ENCODE results near the gene SIGLEC15. TPM values are rescaled to one million over a fixed set of nuclear protein-coding genes. Genes with fewer than 3 reads are reported as not detected.

SIGLEC15 gene, protein sequence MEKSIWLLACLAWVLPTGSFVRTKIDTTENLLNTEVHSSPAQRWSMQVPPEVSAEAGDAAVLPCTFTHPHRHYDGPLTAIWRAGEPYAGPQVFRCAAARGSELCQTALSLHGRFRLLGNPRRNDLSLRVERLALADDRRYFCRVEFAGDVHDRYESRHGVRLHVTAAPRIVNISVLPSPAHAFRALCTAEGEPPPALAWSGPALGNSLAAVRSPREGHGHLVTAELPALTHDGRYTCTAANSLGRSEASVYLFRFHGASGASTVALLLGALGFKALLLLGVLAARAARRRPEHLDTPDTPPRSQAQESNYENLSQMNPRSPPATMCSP
- 0.17 TPM for polyA plus RNA-seq (2013, experiment 1 of 2)
- 0.21 TPM for polyA plus RNA-seq (2013, experiment 2 of 2)

DNA sequence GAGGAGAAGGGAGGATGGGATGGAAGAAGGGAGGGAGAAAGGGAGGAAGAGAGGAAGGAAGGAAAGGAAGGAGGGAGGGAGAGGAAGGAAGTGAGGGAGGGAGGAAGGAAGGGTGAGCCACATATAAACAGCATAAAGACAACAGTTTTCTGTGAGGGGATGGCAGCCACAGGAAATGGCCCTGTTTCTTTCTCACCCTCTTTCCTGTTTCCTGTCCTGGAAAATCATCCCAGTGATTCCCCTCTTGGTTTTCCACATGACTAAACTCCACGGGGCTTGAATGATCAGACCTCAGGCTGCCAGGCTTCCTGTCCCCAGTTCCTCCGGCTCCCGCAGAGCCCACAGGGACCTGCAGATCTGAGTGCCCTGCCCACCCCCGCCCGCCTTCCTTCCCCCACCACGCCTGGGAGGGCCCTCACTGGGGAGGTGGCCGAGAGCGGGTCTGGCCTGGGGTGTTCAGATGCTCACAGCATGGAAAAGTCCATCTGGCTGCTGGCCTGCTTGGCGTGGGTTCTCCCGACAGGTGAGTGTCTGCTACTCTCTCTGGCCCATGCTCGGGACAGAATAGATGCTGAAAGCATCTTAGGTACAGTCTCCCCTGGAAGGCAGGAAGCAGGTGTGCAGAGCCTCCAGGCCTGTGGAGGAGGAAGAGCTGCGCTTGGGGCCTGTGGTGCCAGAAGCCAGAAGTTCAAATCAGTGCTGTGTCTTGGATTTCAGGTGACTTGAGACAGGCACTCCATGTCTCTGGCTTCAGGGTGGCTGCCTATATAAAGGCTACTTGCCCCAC lies at the start of gene SIGLEC15:
Gene SIGLEC15 (plus strand): TSS at position 418 of the 787 bp plus-strand sequence. CDS start 54 bp downstream, at position 472.
- DNase-seq, result no peak
- no CpG with 5 or more reads among the region's 12 CpGs for WGBS (ENCODE audit: extremely low coverage, insufficient coverage, low lambda C conversion rate)
- Histone ChIP-seq H4K5ac (ENCODE audit: low read length) (no peak within 1 kb of the TSS), H2BK120ac (ENCODE audit: low read depth, low read length) (no peak within 1 kb of the TSS), H3K36me3 (ENCODE audit: control insufficient read depth, insufficient read depth, low read length) (no peaks in the 10 kb centered on the region), H3K4ac (ENCODE audit: low read depth, low read length) (no peak within 1 kb of the TSS), H3K79me2 (ENCODE audit: control insufficient read depth, insufficient read depth, low read length) (no peaks in the 10 kb centered on the region), H3K4me3 (ENCODE audit: low read length) (no peak within 1 kb of the TSS), H3K9ac (ENCODE audit: low read length) (no peak within 1 kb of the TSS), H3K4me2 (ENCODE audit: low read length) (no peak within 1 kb of the TSS), H3K23ac (ENCODE audit: low read length) (no peak within 1 kb of the TSS), H3K56ac (ENCODE audit: low read length) (no peak within 1 kb of the TSS), H3K4me1 (ENCODE audit: control insufficient read depth, low read depth, low read length) (peaks cover 4% of the 10 kb centered on the region), H3K27me3 (ENCODE audit: insufficient read depth, low read length, poor library complexity) (no peaks in the 10 kb centered on the region), H2BK5ac (ENCODE audit: low read length) (no peak within 1 kb of the TSS), H2BK15ac (replicated peaks; ENCODE audit: low read depth) (no peak within 1 kb of the TSS), H3K18ac (ENCODE audit: low read length) (no peak within 1 kb of the TSS), H4K8ac (ENCODE audit: low read depth, low read length) (no peak within 1 kb of the TSS), H3K27ac (ENCODE audit: low read depth, low read length) (no peak within 1 kb of the TSS), H3K79me1 (ENCODE audit: low read length) (no peaks in the 10 kb centered on the region), H2AK5ac (ENCODE audit: low read length) (no peak within 1 kb of the TSS)

DNA sequence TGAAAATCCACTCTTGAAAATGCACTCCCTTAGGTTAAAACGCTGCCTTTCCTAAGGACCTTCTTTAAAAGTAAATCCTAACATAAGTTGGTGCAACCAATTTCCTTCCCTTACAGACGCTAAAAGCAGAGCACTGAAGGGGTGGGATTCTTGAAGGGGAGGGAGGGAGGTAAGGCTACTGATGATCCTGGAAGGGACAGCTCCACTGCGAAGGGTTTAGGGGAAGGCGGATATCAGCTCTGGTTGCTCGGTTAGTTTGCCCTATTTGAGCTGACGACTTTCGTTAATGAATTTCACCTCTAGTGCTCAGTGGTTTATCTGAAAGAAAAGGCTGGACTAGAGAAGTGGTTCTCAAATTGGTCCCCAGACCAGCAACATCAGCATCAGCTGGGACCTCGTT lies 49.7 kb upstream of the SIGLEC15 start:
- Histone ChIP-seq H3K79me1 (ENCODE audit: low read length) (no peaks in the 10 kb centered on the region), H3K4me2 (ENCODE audit: low read length) (peak overlapping the region; percentile 65), H4K5ac (ENCODE audit: low read length) (no peak overlapping the region), H3K36me3 (ENCODE audit: control insufficient read depth, insufficient read depth, low read length) (no peaks in the 10 kb centered on the region), H2BK5ac (ENCODE audit: low read length) (no peak overlapping the region), H3K4ac (ENCODE audit: low read depth, low read length) (peak overlapping the region; percentile 20), H3K56ac (ENCODE audit: low read length) (peak overlapping the region; percentile 97), H2AK5ac (ENCODE audit: low read length) (no peak overlapping the region), H2BK120ac (ENCODE audit: low read depth, low read length) (no peak overlapping the region), H3K9ac (ENCODE audit: low read length) (peak overlapping the region; percentile 95), H3K4me3 (ENCODE audit: low read length) (peak overlapping the region; percentile 77), H3K23ac (ENCODE audit: low read length) (no peak overlapping the region), H3K27ac (ENCODE audit: low read depth, low read length) (no peak overlapping the region), H4K8ac (ENCODE audit: low read depth, low read length) (peak overlapping the region; percentile 7), H2BK15ac (replicated peaks; ENCODE audit: low read depth) (no peak overlapping the region), H3K79me2 (ENCODE audit: control insufficient read depth, insufficient read depth, low read length) (no peaks in the 10 kb centered on the region), H3K27me3 (ENCODE audit: insufficient read depth, low read length, poor library complexity) (no peaks in the 10 kb centered on the region), H3K18ac (ENCODE audit: low read length) (peak overlapping the region; percentile 91), H3K4me1 (ENCODE audit: control insufficient read depth, low read depth, low read length) (peaks cover 2% of the 10 kb centered on the region)
- WGBS (ENCODE audit: extremely low coverage, insufficient coverage, low lambda C conversion rate), result no CpG with 5 or more reads among the region's 8 CpGs
- DNase-seq, result peak; percentile 33

DNA sequence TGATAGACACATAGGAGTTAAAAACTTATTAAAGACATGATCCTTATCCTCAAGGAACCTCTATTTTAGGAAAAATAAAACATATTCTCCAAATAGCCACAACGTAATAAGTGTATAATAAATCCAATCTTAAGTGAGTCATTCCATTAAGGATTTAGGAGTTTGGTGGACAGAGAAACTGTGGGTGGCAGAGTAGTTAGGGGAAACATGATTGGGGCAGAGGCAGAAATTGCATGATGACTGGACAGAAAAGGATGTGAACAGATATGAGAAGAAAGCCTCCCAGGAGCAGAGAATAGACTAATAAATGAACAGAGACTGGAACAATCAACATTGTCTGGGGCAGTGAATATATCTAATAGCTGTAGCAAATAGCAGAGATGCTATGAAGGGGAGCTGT lies 48.1 kb upstream of the SIGLEC15 start:
- no peak overlapping the region for H3K4ac ChIP-seq (ENCODE audit: low read depth, low read length)
- no peak overlapping the region for H4K5ac ChIP-seq (ENCODE audit: low read length)
- no peaks in the 10 kb centered on the region for H3K79me1 ChIP-seq (ENCODE audit: low read length)
- H4K8ac ChIP-seq (ENCODE audit: low read depth, low read length), result no peak overlapping the region
- no peak overlapping the region for H3K23ac ChIP-seq (ENCODE audit: low read length)
- no peak overlapping the region for H3K56ac ChIP-seq (ENCODE audit: low read length)
- H3K36me3 ChIP-seq (ENCODE audit: control insufficient read depth, insufficient read depth, low read length), result no peaks in the 10 kb centered on the region
- no peak overlapping the region for H3K9ac ChIP-seq (ENCODE audit: low read length)
- H3K79me2 ChIP-seq (ENCODE audit: control insufficient read depth, insufficient read depth, low read length), result no peaks in the 10 kb centered on the region
- no peaks in the 10 kb centered on the region for H3K27me3 ChIP-seq (ENCODE audit: insufficient read depth, low read length, poor library complexity)
- H3K4me1 ChIP-seq (ENCODE audit: control insufficient read depth, low read depth, low read length), result peaks cover 2% of the 10 kb centered on the region
- DNase-seq, result no peak
- H2AK5ac ChIP-seq (ENCODE audit: low read length), result no peak overlapping the region
- no peak overlapping the region for H2BK15ac ChIP-seq (replicated peaks; ENCODE audit: low read depth)
- H2BK5ac ChIP-seq (ENCODE audit: low read length), result no peak overlapping the region
- no peak overlapping the region for H3K18ac ChIP-seq (ENCODE audit: low read length)
- H3K4me3 ChIP-seq (ENCODE audit: low read length), result no peak overlapping the region
- H2BK120ac ChIP-seq (ENCODE audit: low read depth, low read length), result no peak overlapping the region
- H3K4me2 ChIP-seq (ENCODE audit: low read length), result no peak overlapping the region
- no CpG with 5 or more reads among the region's 1 CpG for WGBS (ENCODE audit: extremely low coverage, insufficient coverage, low lambda C conversion rate)
- no peak overlapping the region for H3K27ac ChIP-seq (ENCODE audit: low read depth, low read length)

DNA sequence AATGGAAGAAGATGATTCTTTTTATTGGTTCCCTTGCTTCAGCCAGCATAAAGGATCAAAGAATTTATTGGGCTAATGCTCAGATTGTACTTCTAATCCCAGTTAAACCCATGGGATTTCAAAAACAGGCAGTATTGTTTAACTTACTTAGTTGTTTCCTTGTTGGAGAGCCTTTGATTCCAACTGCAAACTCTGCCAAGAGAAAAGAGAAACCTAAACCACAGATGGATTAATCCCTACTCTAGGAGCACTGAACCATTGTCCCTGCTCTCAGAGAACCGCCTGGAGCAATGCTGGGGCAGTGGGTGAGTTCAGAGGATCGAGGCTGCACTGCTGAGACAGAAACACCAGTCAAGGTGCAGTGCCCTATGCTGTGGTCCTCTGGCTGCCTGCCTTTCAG lies 44.9 kb upstream of the SIGLEC15 start:
- Histone ChIP-seq H2BK15ac (replicated peaks; ENCODE audit: low read depth) (no peak overlapping the region), H3K27ac (ENCODE audit: low read depth, low read length) (no peak overlapping the region), H3K4me1 (ENCODE audit: control insufficient read depth, low read depth, low read length) (peaks cover 9% of the 10 kb centered on the region), H3K4ac (ENCODE audit: low read depth, low read length) (no peak overlapping the region), H2BK5ac (ENCODE audit: low read length) (no peak overlapping the region), H3K4me2 (ENCODE audit: low read length) (no peak overlapping the region), H3K23ac (ENCODE audit: low read length) (no peak overlapping the region), H4K8ac (ENCODE audit: low read depth, low read length) (no peak overlapping the region), H3K79me2 (ENCODE audit: control insufficient read depth, insufficient read depth, low read length) (no peaks in the 10 kb centered on the region), H4K5ac (ENCODE audit: low read length) (no peak overlapping the region), H3K56ac (ENCODE audit: low read length) (no peak overlapping the region), H2BK120ac (ENCODE audit: low read depth, low read length) (no peak overlapping the region), H3K4me3 (ENCODE audit: low read length) (no peak overlapping the region), H3K18ac (ENCODE audit: low read length) (no peak overlapping the region), H3K79me1 (ENCODE audit: low read length) (no peaks in the 10 kb centered on the region), H3K36me3 (ENCODE audit: control insufficient read depth, insufficient read depth, low read length) (no peaks in the 10 kb centered on the region), H3K9ac (ENCODE audit: low read length) (no peak overlapping the region), H3K27me3 (ENCODE audit: insufficient read depth, low read length, poor library complexity) (no peaks in the 10 kb centered on the region), H2AK5ac (ENCODE audit: low read length) (no peak overlapping the region)
- DNase-seq, result no peak
- WGBS (ENCODE audit: extremely low coverage, insufficient coverage, low lambda C conversion rate), result no CpG with 5 or more reads among the region's 2 CpGs

DNA sequence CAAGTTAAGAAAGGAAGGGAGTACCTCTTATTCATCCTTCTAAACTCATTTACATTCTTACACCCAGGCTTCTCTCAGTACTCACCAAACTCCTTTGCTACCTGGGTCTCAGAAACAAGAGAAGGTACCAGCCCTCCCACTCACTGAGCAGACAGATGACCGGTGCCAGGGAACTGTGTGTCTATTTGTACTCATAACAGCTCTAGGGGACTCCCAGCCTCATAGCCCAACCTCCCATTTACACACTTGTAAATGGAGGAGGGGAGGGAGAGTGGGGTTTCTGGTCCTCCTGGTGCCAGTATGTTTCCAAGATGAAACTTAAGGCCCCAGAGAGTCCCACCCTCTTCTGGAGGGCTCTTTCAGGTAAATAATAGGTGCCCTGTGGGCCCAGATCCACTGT lies 42.8 kb upstream of the SIGLEC15 start:
- H3K4me2 ChIP-seq (ENCODE audit: low read length), result no peak overlapping the region
- no peak overlapping the region for H4K8ac ChIP-seq (ENCODE audit: low read depth, low read length)
- H2BK15ac ChIP-seq (replicated peaks; ENCODE audit: low read depth), result no peak overlapping the region
- H3K27me3 ChIP-seq (ENCODE audit: insufficient read depth, low read length, poor library complexity), result no peaks in the 10 kb centered on the region
- H2AK5ac ChIP-seq (ENCODE audit: low read length), result no peak overlapping the region
- H3K18ac ChIP-seq (ENCODE audit: low read length), result no peak overlapping the region
- no peak overlapping the region for H2BK5ac ChIP-seq (ENCODE audit: low read length)
- H3K4me1 ChIP-seq (ENCODE audit: control insufficient read depth, low read depth, low read length), result peaks cover 7% of the 10 kb centered on the region
- no peaks in the 10 kb centered on the region for H3K36me3 ChIP-seq (ENCODE audit: control insufficient read depth, insufficient read depth, low read length)
- H3K79me2 ChIP-seq (ENCODE audit: control insufficient read depth, insufficient read depth, low read length), result no peaks in the 10 kb centered on the region
- H3K79me1 ChIP-seq (ENCODE audit: low read length), result no peaks in the 10 kb centered on the region
- H3K27ac ChIP-seq (ENCODE audit: low read depth, low read length), result no peak overlapping the region
- no peak for DNase-seq
- H3K23ac ChIP-seq (ENCODE audit: low read length), result no peak overlapping the region
- no peak overlapping the region for H3K56ac ChIP-seq (ENCODE audit: low read length)
- no peak overlapping the region for H2BK120ac ChIP-seq (ENCODE audit: low read depth, low read length)
- H3K4ac ChIP-seq (ENCODE audit: low read depth, low read length), result no peak overlapping the region
- no peak overlapping the region for H3K9ac ChIP-seq (ENCODE audit: low read length)
- H3K4me3 ChIP-seq (ENCODE audit: low read length), result no peak overlapping the region
- no peak overlapping the region for H4K5ac ChIP-seq (ENCODE audit: low read length)
- WGBS (ENCODE audit: extremely low coverage, insufficient coverage, low lambda C conversion rate), result no CpG with 5 or more reads among the region's 1 CpG

Measured in mesendoderm (in vitro differentiated cells).